Neutrophil (primary cell): ENCODE results near the gene SORCS2.

Experiments
- H3K27ac ChIP-seq: fragments of 200-600 bp; sonication (generic); 2 replicates; pipeline ENCODE4 v1.5.1; 2016; ENCODE audit warnings: mild to moderate bottlenecking, moderate library complexity
- H3K27me3 ChIP-seq: fragments of 200-600 bp; sonication (generic); 2 replicates; pipeline ENCODE4 v1.6.0; 2016; ENCODE audit warnings: mild to moderate bottlenecking
- H3K36me3 ChIP-seq: fragments of 200-600 bp; sonication (generic); 2 replicates; pipeline ENCODE4 v1.5.1; 2017
- H3K4me1 ChIP-seq, 2 experiments: fragments of 200-600 bp in 1 of 2; sonication (generic) in 1 of 2; 1 replicate in 1 of 2; 2 replicates in 1 of 2; pipeline versions ENCODE4 v1.5.1 to v1.6.1; 2013 to 2016; ENCODE audit warnings: low read depth in 1 of 2, low read length in 1 of 2, mild to moderate bottlenecking in 1 of 2, moderate library complexity in 1 of 2; ENCODE audit not compliant: control insufficient read depth in 1 of 2, insufficient read depth in 1 of 2
- H3K4me3 ChIP-seq, 2 experiments: fragments of 200-600 bp in 1 of 2; sonication (generic) in 1 of 2; 1 replicate in 1 of 2; 2 replicates in 1 of 2; pipeline ENCODE4 v1.5.1; 2013 to 2016; ENCODE audit warnings: low read depth in 1 of 2, low read length in 1 of 2, mild to moderate bottlenecking in 1 of 2, moderate library complexity in 1 of 2
- H3K9me3 ChIP-seq: fragments of 200-600 bp; sonication (generic); 2 replicates; pipeline ENCODE4 v1.5.1; 2016
- TF ChIP-seq, protein P1 (sequence below): fragments of 200-600 bp; sonication (generic); IDR thresholded peaks from 2 replicates; pipeline ENCODE4 v1.5.1; 2016; ENCODE audit warnings: antibody characterized with exemption

The SORCS2 gene

DNA sequence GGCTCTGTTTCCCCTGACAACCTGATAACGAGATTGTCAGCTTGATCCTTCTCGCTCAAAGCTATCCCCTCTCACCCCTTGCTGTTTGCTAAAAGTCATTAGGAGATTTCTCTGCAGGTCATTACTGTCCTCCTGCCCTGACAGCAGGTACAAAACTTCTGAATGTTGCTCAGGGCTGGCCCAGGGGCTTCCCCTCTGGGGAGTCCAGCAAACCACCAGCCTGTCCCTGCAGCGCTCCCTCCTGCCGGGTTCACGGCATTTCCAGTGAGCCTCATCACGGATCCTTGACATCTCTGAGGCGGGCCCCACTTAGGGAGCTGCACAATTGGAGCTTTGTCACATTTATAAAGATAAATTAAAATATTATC lies 5.2 kb upstream of the SORCS2 start:
- H3K9me3 ChIP-seq: no peaks in the 10 kb centered on the region
- H3K4me3 ChIP-seq: no peak overlapping the region
- H3K27ac ChIP-seq: no peak overlapping the region
- no peaks in the 10 kb centered on the region for H3K4me1 ChIP-seq
- TF ChIP-seq, protein P1, sequence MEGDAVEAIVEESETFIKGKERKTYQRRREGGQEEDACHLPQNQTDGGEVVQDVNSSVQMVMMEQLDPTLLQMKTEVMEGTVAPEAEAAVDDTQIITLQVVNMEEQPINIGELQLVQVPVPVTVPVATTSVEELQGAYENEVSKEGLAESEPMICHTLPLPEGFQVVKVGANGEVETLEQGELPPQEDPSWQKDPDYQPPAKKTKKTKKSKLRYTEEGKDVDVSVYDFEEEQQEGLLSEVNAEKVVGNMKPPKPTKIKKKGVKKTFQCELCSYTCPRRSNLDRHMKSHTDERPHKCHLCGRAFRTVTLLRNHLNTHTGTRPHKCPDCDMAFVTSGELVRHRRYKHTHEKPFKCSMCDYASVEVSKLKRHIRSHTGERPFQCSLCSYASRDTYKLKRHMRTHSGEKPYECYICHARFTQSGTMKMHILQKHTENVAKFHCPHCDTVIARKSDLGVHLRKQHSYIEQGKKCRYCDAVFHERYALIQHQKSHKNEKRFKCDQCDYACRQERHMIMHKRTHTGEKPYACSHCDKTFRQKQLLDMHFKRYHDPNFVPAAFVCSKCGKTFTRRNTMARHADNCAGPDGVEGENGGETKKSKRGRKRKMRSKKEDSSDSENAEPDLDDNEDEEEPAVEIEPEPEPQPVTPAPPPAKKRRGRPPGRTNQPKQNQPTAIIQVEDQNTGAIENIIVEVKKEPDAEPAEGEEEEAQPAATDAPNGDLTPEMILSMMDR: no peak
- H3K27me3 ChIP-seq: peaks cover 52% of the 10 kb centered on the region
- no peaks in the 10 kb centered on the region for H3K36me3 ChIP-seq

DNA sequence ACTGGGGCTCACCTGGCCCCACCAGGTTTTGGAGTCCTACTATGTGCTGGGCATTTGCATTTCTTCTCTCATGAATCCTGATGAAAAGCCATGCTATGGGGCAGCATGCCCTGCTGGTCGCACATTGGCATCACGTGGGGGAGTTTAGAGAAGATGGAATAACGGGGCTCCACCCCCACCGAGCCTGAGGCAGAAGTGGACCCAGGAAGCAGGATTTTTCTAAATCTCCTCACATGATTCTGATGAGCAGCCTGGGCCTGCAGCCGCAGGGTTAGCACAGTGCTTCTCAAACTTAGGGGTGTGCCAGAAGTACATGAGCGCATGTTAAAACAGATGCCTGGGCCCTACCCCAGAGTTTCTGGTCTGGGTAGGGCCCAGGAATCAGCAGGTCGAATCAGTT lies 4.6 kb upstream of the SORCS2 start:
- H3K9me3 ChIP-seq: no peaks in the 10 kb centered on the region
- no peak overlapping the region for H3K4me3 ChIP-seq
- TF ChIP-seq, protein P1: no peak
- H3K27me3 ChIP-seq: peaks cover 55% of the 10 kb centered on the region
- no peaks in the 10 kb centered on the region for H3K36me3 ChIP-seq
- H3K4me1 ChIP-seq: no peaks in the 10 kb centered on the region
- no peak overlapping the region for H3K27ac ChIP-seq

DNA sequence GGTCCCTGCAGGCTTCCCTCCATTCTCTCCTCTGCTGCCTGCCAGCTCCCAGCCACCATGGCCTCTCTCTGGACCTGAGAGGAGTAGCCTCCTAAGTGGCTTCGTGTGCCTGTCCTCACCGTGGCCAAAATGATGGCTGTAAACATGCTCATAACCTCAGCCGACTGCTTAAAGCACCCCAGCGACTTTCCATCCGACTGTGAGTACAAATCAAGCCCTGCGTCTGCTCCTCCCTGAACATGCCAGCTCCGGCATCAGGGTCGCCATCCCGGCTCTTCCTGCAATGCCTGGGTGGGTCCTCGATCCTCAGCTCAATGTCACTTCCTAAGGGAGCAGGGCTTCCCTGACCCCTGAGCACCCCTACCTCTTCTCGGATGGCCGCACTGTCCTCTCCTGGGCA lies 3.3 kb upstream of the SORCS2 start:
- Histone ChIP-seq H3K4me1 (no peaks in the 10 kb centered on the region), H3K9me3 (no peaks in the 10 kb centered on the region), H3K27me3 (peaks cover 69% of the 10 kb centered on the region), H3K36me3 (no peaks in the 10 kb centered on the region), H3K4me3 (no peak overlapping the region), H3K27ac (no peak overlapping the region)
- TF ChIP-seq, protein P1: no peak

DNA sequence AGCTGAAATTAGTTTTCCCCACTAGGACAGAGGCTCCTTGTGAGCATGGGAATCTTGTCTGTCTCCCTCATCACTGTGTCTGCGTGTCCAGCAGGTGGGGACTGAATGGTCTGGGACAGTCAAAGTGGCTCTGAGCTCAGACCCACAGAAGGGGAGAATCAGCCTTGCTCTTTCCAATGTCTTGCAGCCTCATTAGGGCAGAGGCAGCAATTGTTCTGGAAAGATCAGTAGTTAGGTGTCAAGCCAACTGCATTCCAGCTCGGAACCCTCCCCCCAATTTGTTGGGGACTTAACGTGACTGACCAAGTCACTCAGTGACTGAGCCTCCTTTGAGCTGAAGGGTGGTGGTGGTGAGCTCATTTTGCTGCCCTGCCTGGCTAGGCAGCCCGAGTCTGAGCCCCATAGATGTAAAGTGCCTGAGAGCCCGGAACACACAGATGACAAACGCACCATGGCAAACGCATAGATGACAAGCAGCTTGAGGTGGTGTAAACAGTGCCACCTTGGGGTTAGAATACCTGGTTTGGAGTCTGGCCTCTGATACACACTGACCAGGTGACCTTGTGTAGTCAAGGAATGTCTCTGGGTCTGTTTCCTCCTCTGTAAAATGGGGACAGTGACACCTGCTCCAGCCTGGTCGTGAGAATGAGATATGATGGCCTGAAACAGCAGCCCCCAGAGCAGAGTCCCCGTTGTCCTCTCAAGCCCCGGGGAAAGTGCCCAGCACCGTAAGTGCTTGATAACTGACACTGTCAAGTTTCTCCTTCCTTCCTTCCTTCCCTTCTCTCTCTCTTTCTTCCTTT lies 2.7 kb upstream of the SORCS2 start:
- TF ChIP-seq, protein P1: no peak
- Histone ChIP-seq H3K27ac (no peak overlapping the region), H3K4me3 (no peak overlapping the region), H3K36me3 (no peaks in the 10 kb centered on the region), H3K27me3 (peaks cover 75% of the 10 kb centered on the region), H3K9me3 (no peaks in the 10 kb centered on the region), H3K4me1 (no peaks in the 10 kb centered on the region)

DNA sequence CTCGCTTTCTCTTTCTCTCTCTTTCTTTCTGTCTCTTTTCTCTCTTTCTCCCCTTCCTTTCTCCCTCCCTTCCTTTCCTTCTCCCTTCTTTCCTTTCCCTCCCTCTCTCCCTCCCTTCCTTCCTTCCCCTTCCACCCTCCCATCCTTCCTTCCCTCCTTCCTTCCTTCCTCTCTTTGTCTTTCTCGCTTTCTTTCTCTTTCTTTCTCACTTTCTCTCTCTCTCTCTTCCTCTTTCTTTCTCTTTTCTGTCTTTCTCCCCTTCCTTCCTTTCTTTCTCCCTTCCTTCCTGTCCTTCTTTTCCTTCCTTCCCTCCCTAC lies 2.1 kb upstream of the SORCS2 start:
- H3K27ac ChIP-seq: no peak overlapping the region
- no peak overlapping the region for H3K4me3 ChIP-seq
- TF ChIP-seq, protein P1: no peak
- no peaks in the 10 kb centered on the region for H3K9me3 ChIP-seq
- peaks cover 80% of the 10 kb centered on the region for H3K27me3 ChIP-seq
- H3K36me3 ChIP-seq: no peaks in the 10 kb centered on the region
- no peaks in the 10 kb centered on the region for H3K4me1 ChIP-seq
